HG03565 (cell line): ENCODE results near the gene GPR82.
"Not testable (repeated sequence)": the region's sequence is repeated elsewhere in the genome, so short reads cannot be mapped to it uniquely, and the experiment has no call there.

Source experiments
- ATAC-seq: cut with Tn5 transposase; IDR thresholded peaks from one replicate; pipeline ENCODE4 v1.9.1; 2021; ENCODE audit warnings: mild to moderate bottlenecking, moderate library complexity; ENCODE audit not compliant: unreplicated experiment

GPR82 gene

GRCh38 chrX:41723826-41724225 is at the start of gene GPR82:
GPR82 (plus strand) TSS chrX:41724181; CDS start chrX:41727027, 2,846 bp downstream.
- no peak for ATAC-seq

GRCh38 chrX:41676361-41676760 is 47.6 kb upstream of the GPR82 start:
- not testable (repeated sequence) for ATAC-seq

GRCh38 chrX:41677183-41678060 is 46.6 kb upstream of the GPR82 start:
- no peak for ATAC-seq

GRCh38 chrX:41684138-41684537 is 39.8 kb upstream of the GPR82 start:
- ATAC-seq, result no peak

GRCh38 chrX:41684940-41685339 is 39.0 kb upstream of the GPR82 start:
- ATAC-seq, result no peak

GRCh38 chrX:41686788-41687187 is 37.2 kb upstream of the GPR82 start:
- no peak for ATAC-seq

- ATAC-seq, result no peak
Observed at GRCh38 chrX:41688156-41688555, 35.8 kb upstream of the GPR82 start.

- ATAC-seq, result no peak
Observed at GRCh38 chrX:41688835-41689234, 35.1 kb upstream of the GPR82 start, which contains the start of gene GPR34. GPR34 (plus strand) TSS chrX:41688973; CDS start chrX:41695634, 6,661 bp downstream.

- ATAC-seq, result no peak
Observed at GRCh38 chrX:41689711-41690110, 34.3 kb upstream of the GPR82 start.

- ATAC-seq, result no peak
Observed at GRCh38 chrX:41692162-41692749, 31.7 kb upstream of the GPR82 start.

GRCh38 chrX:41693024-41693423 is 31.0 kb upstream of the GPR82 start:
- ATAC-seq, result no peak

- no peak for ATAC-seq
Observed at GRCh38 chrX:41695426-41695825, 28.6 kb upstream of the GPR82 start.

GRCh38 chrX:41703574-41704029 is 20.4 kb upstream of the GPR82 start:
- ATAC-seq, result no peak

GRCh38 chrX:41705042-41705441 is 18.9 kb upstream of the GPR82 start:
- no peak for ATAC-seq

- peak; percentile 80 for ATAC-seq
Observed at GRCh38 chrX:41705680-41706374, 18.2 kb upstream of the GPR82 start.

- ATAC-seq, result no peak
Observed at GRCh38 chrX:41707218-41707617, 16.8 kb upstream of the GPR82 start.

- no peak for ATAC-seq
Observed at GRCh38 chrX:41708486-41708885, 15.5 kb upstream of the GPR82 start.

- ATAC-seq, result no peak
Observed at GRCh38 chrX:41711021-41711667, 12.8 kb upstream of the GPR82 start.

- no peak for ATAC-seq
Observed at GRCh38 chrX:41716222-41716621, 7.8 kb upstream of the GPR82 start.

- ATAC-seq, result no peak
Observed at GRCh38 chrX:41716767-41717473, 7.1 kb upstream of the GPR82 start.
